ENCODE data around the gene MS4A2. TPM values are rescaled to one million over a fixed set of nuclear protein-coding genes. Genes with fewer than 3 reads are reported as not detected.
"Not testable (repeated sequence)": the region's sequence is repeated elsewhere in the genome, so short reads cannot be mapped to it uniquely, and the experiment has no call there.

Gene MS4A2
- total and polyA plus RNA-seq, 9 donors: 0.05 to 0.40 (median 0.22) TPM; not detected in 1

GRCh38 chr11:60071644-60072043, 16.8 kb upstream of the MS4A2 start:
- H3K36me3 ChIP-seq (ENCODE audit: control insufficient read depth, insufficient read depth, low read length): not testable (repeated sequence)
- WGBS (ENCODE audit: insufficient coverage): no CpG with 5 or more reads among the region's 6 CpGs

GRCh38 chr11:60077216-60077817, 11.1 kb upstream of the MS4A2 start:
- Histone ChIP-seq H3K4me1 (ENCODE audit: control insufficient read depth, insufficient read depth, low read length) (no peaks in the 10 kb centered on the region), H3K36me3 (ENCODE audit: control insufficient read depth, insufficient read depth, low read length) (no peaks in the 10 kb centered on the region), H3K27me3 (ENCODE audit: control insufficient read depth, insufficient read depth, low read length) (no peaks in the 10 kb centered on the region), H3K9me3 (replicated peaks; ENCODE audit: control insufficient read depth, low read depth, low read length) (no peaks in the 10 kb centered on the region), H3K27ac (ENCODE audit: low read length) (no peak overlapping the region), H3K4me3 (ENCODE audit: low read length) (no peak overlapping the region)
- 67% methylated on average over 7 of the region's 15 CpGs for WGBS (ENCODE audit: insufficient coverage)
- no peak for DNase-seq

More at GRCh38 chr11:60071644-60072043, 16.8 kb upstream of the MS4A2 start:
- not testable (repeated sequence) for H3K9me3 ChIP-seq (replicated peaks; ENCODE audit: control insufficient read depth, low read depth, low read length); H3K4me1 ChIP-seq (ENCODE audit: control insufficient read depth, insufficient read depth, low read length); H3K27ac ChIP-seq (ENCODE audit: low read length); DNase-seq; H3K27me3 ChIP-seq (ENCODE audit: control insufficient read depth, insufficient read depth, low read length); H3K4me3 ChIP-seq (ENCODE audit: low read length)

GRCh38 chr11:60077981-60078380, 10.5 kb upstream of the MS4A2 start:
- Histone ChIP-seq H3K36me3 (ENCODE audit: control insufficient read depth, insufficient read depth, low read length) (no peaks in the 10 kb centered on the region), H3K4me3 (ENCODE audit: low read length) (no peak overlapping the region), H3K27me3 (ENCODE audit: control insufficient read depth, insufficient read depth, low read length) (no peaks in the 10 kb centered on the region), H3K9me3 (replicated peaks; ENCODE audit: control insufficient read depth, low read depth, low read length) (no peaks in the 10 kb centered on the region), H3K27ac (ENCODE audit: low read length) (no peak overlapping the region), H3K4me1 (ENCODE audit: control insufficient read depth, insufficient read depth, low read length) (no peaks in the 10 kb centered on the region)
- DNase-seq: no peak
- WGBS (ENCODE audit: insufficient coverage): no CpG with 5 or more reads among the region's 1 CpG

- H3K36me3 ChIP-seq (ENCODE audit: control insufficient read depth, insufficient read depth, low read length): no peaks in the 10 kb centered on the region
- no peaks in the 10 kb centered on the region for H3K4me1 ChIP-seq (ENCODE audit: control insufficient read depth, insufficient read depth, low read length)
- H3K9me3 ChIP-seq (replicated peaks; ENCODE audit: control insufficient read depth, low read depth, low read length): no peaks in the 10 kb centered on the region
- H3K4me3 ChIP-seq (ENCODE audit: low read length): no peak overlapping the region
- H3K27me3 ChIP-seq (ENCODE audit: control insufficient read depth, insufficient read depth, low read length): no peaks in the 10 kb centered on the region
- no CpG with 5 or more reads among the region's 4 CpGs for WGBS (ENCODE audit: insufficient coverage)
- no peak overlapping the region for H3K27ac ChIP-seq (ENCODE audit: low read length)
- no peak for DNase-seq
These were observed 9.7 kb upstream of the MS4A2 start for GRCh38 chr11:60078745-60079144.

GRCh38 chr11:60080535-60080934, 7.9 kb upstream of the MS4A2 start:
- no peak overlapping the region for H3K27ac ChIP-seq (ENCODE audit: low read length)
- no peak overlapping the region for H3K4me3 ChIP-seq (ENCODE audit: low read length)
- WGBS (ENCODE audit: insufficient coverage): no CpG with 5 or more reads among the region's 3 CpGs
- H3K4me1 ChIP-seq (ENCODE audit: control insufficient read depth, insufficient read depth, low read length): no peaks in the 10 kb centered on the region
- no peak for DNase-seq
- no peaks in the 10 kb centered on the region for H3K36me3 ChIP-seq (ENCODE audit: control insufficient read depth, insufficient read depth, low read length)
- no peaks in the 10 kb centered on the region for H3K9me3 ChIP-seq (replicated peaks; ENCODE audit: control insufficient read depth, low read depth, low read length)
- H3K27me3 ChIP-seq (ENCODE audit: control insufficient read depth, insufficient read depth, low read length): no peaks in the 10 kb centered on the region

- whole genome bisulfite sequencing (ENCODE audit: insufficient coverage): 54% methylated on average over 3 of the region's 3 CpGs
- Histone ChIP-seq H3K4me1 (ENCODE audit: control insufficient read depth, insufficient read depth, low read length) (no peaks in the 10 kb centered on the region), H3K4me3 (ENCODE audit: low read length) (no peak overlapping the region), H3K27ac (ENCODE audit: low read length) (no peak overlapping the region), H3K9me3 (replicated peaks; ENCODE audit: control insufficient read depth, low read depth, low read length) (no peaks in the 10 kb centered on the region), H3K36me3 (ENCODE audit: control insufficient read depth, insufficient read depth, low read length) (no peaks in the 10 kb centered on the region), H3K27me3 (ENCODE audit: control insufficient read depth, insufficient read depth, low read length) (no peaks in the 10 kb centered on the region)
- no peak for DNase-seq
These were observed 3.7 kb upstream of the MS4A2 start for GRCh38 chr11:60084631-60085273.

- Histone ChIP-seq H3K36me3 (ENCODE audit: control insufficient read depth, insufficient read depth, low read length) (no peaks in the 10 kb centered on the region), H3K4me3 (ENCODE audit: low read length) (no peak overlapping the region), H3K27me3 (ENCODE audit: control insufficient read depth, insufficient read depth, low read length) (no peaks in the 10 kb centered on the region), H3K27ac (ENCODE audit: low read length) (no peak overlapping the region), H3K4me1 (ENCODE audit: control insufficient read depth, insufficient read depth, low read length) (no peaks in the 10 kb centered on the region), H3K9me3 (replicated peaks; ENCODE audit: control insufficient read depth, low read depth, low read length) (no peaks in the 10 kb centered on the region)
- DNase-seq: no peak
- 85% methylated on average over 1 of the region's 2 CpGs for WGBS (ENCODE audit: insufficient coverage)
These were observed 2.6 kb upstream of the MS4A2 start for GRCh38 chr11:60085909-60086308.

GRCh38 chr11:60087239-60087638, 1.2 kb upstream of the MS4A2 start:
- WGBS (ENCODE audit: insufficient coverage): no CpG with 5 or more reads among the region's 1 CpG
- H3K9me3 ChIP-seq (replicated peaks; ENCODE audit: control insufficient read depth, low read depth, low read length): no peaks in the 10 kb centered on the region
- no peak for DNase-seq
- H3K4me3 ChIP-seq (ENCODE audit: low read length): no peak overlapping the region
- no peaks in the 10 kb centered on the region for H3K27me3 ChIP-seq (ENCODE audit: control insufficient read depth, insufficient read depth, low read length)
- no peak overlapping the region for H3K27ac ChIP-seq (ENCODE audit: low read length)
- H3K36me3 ChIP-seq (ENCODE audit: control insufficient read depth, insufficient read depth, low read length): no peaks in the 10 kb centered on the region
- H3K4me1 ChIP-seq (ENCODE audit: control insufficient read depth, insufficient read depth, low read length): no peaks in the 10 kb centered on the region

GRCh38 chr11:60095477-60096120, 7.1 kb downstream of the MS4A2 start:
- Histone ChIP-seq H3K27ac (ENCODE audit: low read length) (no peak overlapping the region), H3K4me3 (ENCODE audit: low read length) (no peak overlapping the region), H3K9me3 (replicated peaks; ENCODE audit: control insufficient read depth, low read depth, low read length) (no peaks in the 10 kb centered on the region), H3K27me3 (ENCODE audit: control insufficient read depth, insufficient read depth, low read length) (no peaks in the 10 kb centered on the region), H3K4me1 (ENCODE audit: control insufficient read depth, insufficient read depth, low read length) (no peaks in the 10 kb centered on the region), H3K36me3 (ENCODE audit: control insufficient read depth, insufficient read depth, low read length) (no peaks in the 10 kb centered on the region)
- DNase-seq: no peak
- no CpG with 5 or more reads among the region's 4 CpGs for WGBS (ENCODE audit: insufficient coverage)

- WGBS (ENCODE audit: insufficient coverage): 80% methylated on average over 1 of the region's 1 CpG
These were observed 8.7 kb downstream of the MS4A2 start for GRCh38 chr11:60097189-60097588.

More at GRCh38 chr11:60097189-60097588, 8.7 kb downstream of the MS4A2 start:
- no peaks in the 10 kb centered on the region for H3K4me1 ChIP-seq (ENCODE audit: control insufficient read depth, insufficient read depth, low read length)
- H3K36me3 ChIP-seq (ENCODE audit: control insufficient read depth, insufficient read depth, low read length): no peaks in the 10 kb centered on the region
- DNase-seq: no peak
- H3K4me3 ChIP-seq (ENCODE audit: low read length): no peak overlapping the region
- H3K27ac ChIP-seq (ENCODE audit: low read length): no peak overlapping the region
- H3K27me3 ChIP-seq (ENCODE audit: control insufficient read depth, insufficient read depth, low read length): no peaks in the 10 kb centered on the region
- no peaks in the 10 kb centered on the region for H3K9me3 ChIP-seq (replicated peaks; ENCODE audit: control insufficient read depth, low read depth, low read length)
